ENCODE results near the gene NEO1. TPM values are rescaled to one million over a fixed set of nuclear protein-coding genes. Genes with fewer than 3 reads are reported as not detected.

Gene NEO1
- total RNA-seq, 1 donor from 2014 or later: 2.3 TPM

DNA sequence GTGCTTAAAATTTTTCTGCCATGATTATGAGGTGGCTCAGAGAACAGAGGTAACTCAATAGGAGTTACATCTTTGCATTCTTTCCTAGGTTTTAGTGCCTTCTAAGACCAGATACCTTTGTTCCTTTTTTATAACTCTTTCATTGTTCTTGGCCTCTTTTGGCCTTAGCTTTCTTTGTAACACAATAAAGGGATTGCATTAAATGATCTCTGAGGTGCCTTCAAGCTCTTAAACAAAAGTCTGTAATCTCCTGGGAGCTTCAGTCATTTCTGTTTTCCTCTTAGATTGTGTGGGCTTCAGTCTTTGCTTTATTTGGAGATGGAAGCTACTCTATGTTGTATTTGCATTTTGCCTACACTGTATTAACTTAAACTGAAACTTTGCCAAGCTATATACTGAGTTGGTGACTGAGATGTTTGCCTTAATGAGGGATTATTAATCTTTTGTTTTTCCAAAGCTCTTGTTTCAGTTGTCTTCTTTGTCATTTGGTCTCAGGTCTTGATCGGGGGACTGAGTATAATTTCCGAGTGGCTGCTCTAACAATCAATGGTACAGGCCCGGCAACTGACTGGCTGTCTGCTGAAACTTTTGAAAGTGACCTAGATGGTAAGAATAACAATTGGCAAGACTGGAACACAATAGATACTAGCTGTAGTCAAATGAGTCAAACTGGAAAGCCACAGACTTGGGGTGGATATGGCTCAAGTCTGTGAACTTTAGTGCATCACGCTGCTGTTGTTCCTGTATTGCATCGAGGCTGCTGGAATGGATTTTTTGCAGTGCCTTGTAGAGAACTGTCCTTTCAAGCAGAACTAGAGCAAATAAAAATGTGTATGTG is 206.2 kb downstream of the NEO1 start:
- peaks cover 1% of the 10 kb centered on the region for H3K27me3 Mint-ChIP-seq
- DNase-seq (no peak), ATAC-seq (ENCODE audit: low read depth) (no peak)
- H3K4me3 Mint-ChIP-seq: no peak overlapping the region
- no peaks in the 10 kb centered on the region for H3K4me1 Mint-ChIP-seq
- no peaks in the 10 kb centered on the region for H3K36me3 Mint-ChIP-seq (ENCODE audit: low read depth)
- TF ChIP-seq, protein P1, sequence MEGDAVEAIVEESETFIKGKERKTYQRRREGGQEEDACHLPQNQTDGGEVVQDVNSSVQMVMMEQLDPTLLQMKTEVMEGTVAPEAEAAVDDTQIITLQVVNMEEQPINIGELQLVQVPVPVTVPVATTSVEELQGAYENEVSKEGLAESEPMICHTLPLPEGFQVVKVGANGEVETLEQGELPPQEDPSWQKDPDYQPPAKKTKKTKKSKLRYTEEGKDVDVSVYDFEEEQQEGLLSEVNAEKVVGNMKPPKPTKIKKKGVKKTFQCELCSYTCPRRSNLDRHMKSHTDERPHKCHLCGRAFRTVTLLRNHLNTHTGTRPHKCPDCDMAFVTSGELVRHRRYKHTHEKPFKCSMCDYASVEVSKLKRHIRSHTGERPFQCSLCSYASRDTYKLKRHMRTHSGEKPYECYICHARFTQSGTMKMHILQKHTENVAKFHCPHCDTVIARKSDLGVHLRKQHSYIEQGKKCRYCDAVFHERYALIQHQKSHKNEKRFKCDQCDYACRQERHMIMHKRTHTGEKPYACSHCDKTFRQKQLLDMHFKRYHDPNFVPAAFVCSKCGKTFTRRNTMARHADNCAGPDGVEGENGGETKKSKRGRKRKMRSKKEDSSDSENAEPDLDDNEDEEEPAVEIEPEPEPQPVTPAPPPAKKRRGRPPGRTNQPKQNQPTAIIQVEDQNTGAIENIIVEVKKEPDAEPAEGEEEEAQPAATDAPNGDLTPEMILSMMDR (IDR thresholded peaks at IDR 0.05): no peak
- H3K27ac Mint-ChIP-seq: no peak overlapping the region
- ChIA-PET CTCF (interaction anchor here (0.6 to 1.1 kb wide), 3 partner anchors 16 to 29 kb away, joined by 3 to 4 read pairs (median 3); no protein-coding TSS in a partner anchor), POLR2A (no interaction called here)
- intact Hi-C loops (cut with micrococcal nuclease): no loop called here
- no peaks in the 10 kb centered on the region for H3K9me3 Mint-ChIP-seq

DNA sequence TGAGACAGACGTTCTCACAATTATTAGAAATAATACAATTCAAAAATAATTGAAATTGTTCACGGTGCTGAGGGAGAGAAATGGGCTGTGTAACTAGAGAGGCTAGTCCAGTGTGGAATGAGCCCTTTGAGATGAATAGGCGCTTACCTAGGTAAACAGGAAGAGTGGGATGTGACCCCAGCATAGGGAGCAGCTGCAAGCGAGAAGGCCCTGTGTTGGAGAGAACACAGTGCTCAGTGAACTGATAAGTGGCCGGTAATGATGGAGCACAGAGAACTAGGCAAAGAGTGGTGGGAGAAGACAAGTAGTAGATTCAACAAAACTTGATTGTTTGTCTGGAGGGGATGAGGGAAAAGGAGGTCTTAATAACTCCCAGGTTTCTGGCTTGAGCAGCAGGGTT is 212.6 kb downstream of the NEO1 start:
- ATAC-seq (ENCODE audit: low read depth): no peak
- DNase-seq: no peak
- H3K9me3 Mint-ChIP-seq: no peaks in the 10 kb centered on the region
- intact Hi-C loops (cut with micrococcal nuclease): no loop called here
- H3K4me1 Mint-ChIP-seq: no peaks in the 10 kb centered on the region
- H3K4me3 Mint-ChIP-seq: no peak overlapping the region
- H3K27ac Mint-ChIP-seq: no peak overlapping the region
- ChIA-PET CTCF (interaction anchor here (0.6 to 4.3 kb wide), 13 partner anchors 10 to 643 kb away, joined by 3 to 27 read pairs (median 4); no protein-coding TSS in a partner anchor), POLR2A (no interaction called here)
- TF ChIP-seq, protein P1 (IDR thresholded peaks at IDR 0.05): no peak
- H3K27me3 Mint-ChIP-seq: peaks cover 1% of the 10 kb centered on the region
- no peaks in the 10 kb centered on the region for H3K36me3 Mint-ChIP-seq (ENCODE audit: low read depth)

DNA sequence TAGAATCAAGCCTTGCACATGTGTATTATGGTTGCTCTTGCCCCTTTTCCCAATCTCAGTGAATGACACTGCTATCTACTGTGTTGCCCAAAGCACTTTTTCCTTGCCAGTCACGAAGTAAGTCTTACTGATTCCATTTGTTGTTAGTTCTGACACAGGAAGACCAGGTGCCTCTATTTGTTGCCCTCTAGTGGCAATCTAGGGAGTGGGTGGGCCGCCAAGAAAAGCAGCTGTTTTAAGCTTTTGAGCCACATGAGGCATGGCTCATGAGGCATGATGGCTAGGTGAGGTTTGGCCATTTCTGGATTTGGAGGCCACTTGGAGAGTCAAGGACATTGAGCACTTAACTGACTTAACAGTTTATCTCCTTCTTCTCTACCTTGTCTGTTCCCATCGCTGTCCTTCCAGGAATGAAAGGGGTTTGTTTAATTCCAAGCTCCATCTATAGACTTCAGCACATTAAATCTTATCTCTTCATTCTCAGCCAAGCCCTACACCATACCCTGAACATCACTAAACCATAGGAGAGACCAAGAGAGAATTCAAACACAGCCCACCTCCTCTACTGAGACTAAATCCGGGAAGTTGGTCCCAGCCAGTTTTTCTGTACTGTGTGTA is 213.4 kb downstream of the NEO1 start:
- H3K9me3 Mint-ChIP-seq: no peaks in the 10 kb centered on the region

DNA sequence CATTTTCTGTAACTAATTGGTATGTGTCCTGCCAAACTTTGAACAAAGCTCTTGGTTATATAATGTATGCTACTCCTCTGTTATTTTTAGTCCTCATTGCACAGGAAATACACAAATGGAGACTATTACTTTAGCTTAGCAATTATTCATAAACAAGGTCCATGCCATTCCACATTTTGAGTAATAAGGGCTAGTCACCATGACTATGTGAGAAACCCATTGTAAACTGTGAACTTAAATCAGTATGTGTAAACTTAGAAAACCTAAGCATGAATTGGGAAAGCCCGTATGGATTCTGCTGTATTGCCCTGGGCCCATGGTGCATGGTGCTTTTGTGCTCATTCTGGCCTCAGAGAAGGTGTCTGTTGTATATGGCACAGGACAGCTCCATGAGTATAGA is 216.2 kb downstream of the NEO1 start:
- ChIA-PET POLR2A (no interaction called here), CTCF (interaction anchor here (1.1 to 1.3 kb wide), 2 partner anchors 8 to 368 kb away, joined by 3 to 5 read pairs; no protein-coding TSS in a partner anchor)
- Mint-ChIP-seq H3K36me3 (ENCODE audit: low read depth) (no peaks in the 10 kb centered on the region), H3K27me3 (no peaks in the 10 kb centered on the region), H3K9me3 (no peaks in the 10 kb centered on the region), H3K27ac (no peak overlapping the region), H3K4me1 (peaks cover 4% of the 10 kb centered on the region), H3K4me3 (no peak overlapping the region)
- intact Hi-C loops (cut with micrococcal nuclease): no loop called here
- TF ChIP-seq, protein P1 (IDR thresholded peaks at IDR 0.05): no peak
- ATAC-seq (ENCODE audit: low read depth) (no peak), DNase-seq (no peak)

More for the DNA sequence above, 213.4 kb downstream of the NEO1 start:
- H3K4me1 Mint-ChIP-seq: no peaks in the 10 kb centered on the region
- ATAC-seq (ENCODE audit: low read depth) (peak; percentile 65), DNase-seq (peak; percentile 16)
- intact Hi-C loops (cut with micrococcal nuclease): no loop called here
- H3K4me3 Mint-ChIP-seq: no peak overlapping the region
- H3K27me3 Mint-ChIP-seq: peaks cover 1% of the 10 kb centered on the region
- ChIA-PET POLR2A (interaction anchor here (0.6 kb wide), 1 partner anchor 546 kb away, joined by 3 read pairs; no protein-coding TSS in a partner anchor), CTCF (interaction anchor here (0.7 to 4.3 kb wide), 16 partner anchors 9 to 666 kb away, joined by 3 to 27 read pairs (median 4); no protein-coding TSS in a partner anchor)
- TF ChIP-seq, protein P1 (IDR thresholded peaks at IDR 0.05): peak; percentile 47
- H3K36me3 Mint-ChIP-seq (ENCODE audit: low read depth): no peaks in the 10 kb centered on the region
- no peak overlapping the region for H3K27ac Mint-ChIP-seq

Data from activated B cell treated with CpG ODN at 0.5 μM for 24 hours (primary cell).